Mammary epithelial cell (primary cell): ENCODE data around the gene EEF2.
"Not testable (repeated sequence)": the region's sequence is repeated elsewhere in the genome, so short reads cannot be mapped to it uniquely, and the experiment has no call there.

Source experiments
- EZH2 ChIP-seq: IDR thresholded peaks from 2 replicates; pipeline ENCODE4 v1.6.1; 2012; ENCODE audit warnings: low read length, inconsistent platforms, borderline replicate concordance
- TF ChIP-seq, protein P1 (sequence below), 2 donors: IDR thresholded peaks in 1 of 2; conservative IDR thresholded peaks in 1 of 2; 2 replicates each; pipeline ENCODE4 v1.5.1; 2011 to 2012; ENCODE audit warnings: inconsistent platforms in 2 of 2, low read length in 2 of 2, mild to moderate bottlenecking in 2 of 2, control low read depth in 1 of 2, low read depth in 1 of 2; ENCODE audit not compliant: insufficient read depth in 1 of 2; ENCODE audit errors: extremely low read depth in 1 of 2

DNA sequence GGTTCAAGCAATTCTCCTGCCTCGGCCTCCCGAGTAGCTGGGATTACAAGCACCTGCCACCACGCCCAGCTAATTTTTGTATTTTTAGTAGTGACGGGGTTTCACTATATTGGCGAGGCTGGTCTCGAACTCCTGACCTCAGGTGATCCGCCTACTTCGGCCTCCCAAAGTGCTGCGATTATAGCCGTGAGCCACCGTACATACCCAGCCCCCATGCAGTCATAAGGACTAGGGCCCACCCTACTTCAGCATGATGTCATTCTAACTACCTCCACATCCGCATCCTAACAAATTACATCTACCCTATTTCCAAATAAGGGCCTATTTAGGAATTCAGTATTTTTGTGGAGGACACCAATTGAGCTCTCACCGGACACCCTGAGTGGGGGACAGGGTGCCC lies 30.0 kb downstream of the EEF2 start:
- TF ChIP-seq, protein P1, sequence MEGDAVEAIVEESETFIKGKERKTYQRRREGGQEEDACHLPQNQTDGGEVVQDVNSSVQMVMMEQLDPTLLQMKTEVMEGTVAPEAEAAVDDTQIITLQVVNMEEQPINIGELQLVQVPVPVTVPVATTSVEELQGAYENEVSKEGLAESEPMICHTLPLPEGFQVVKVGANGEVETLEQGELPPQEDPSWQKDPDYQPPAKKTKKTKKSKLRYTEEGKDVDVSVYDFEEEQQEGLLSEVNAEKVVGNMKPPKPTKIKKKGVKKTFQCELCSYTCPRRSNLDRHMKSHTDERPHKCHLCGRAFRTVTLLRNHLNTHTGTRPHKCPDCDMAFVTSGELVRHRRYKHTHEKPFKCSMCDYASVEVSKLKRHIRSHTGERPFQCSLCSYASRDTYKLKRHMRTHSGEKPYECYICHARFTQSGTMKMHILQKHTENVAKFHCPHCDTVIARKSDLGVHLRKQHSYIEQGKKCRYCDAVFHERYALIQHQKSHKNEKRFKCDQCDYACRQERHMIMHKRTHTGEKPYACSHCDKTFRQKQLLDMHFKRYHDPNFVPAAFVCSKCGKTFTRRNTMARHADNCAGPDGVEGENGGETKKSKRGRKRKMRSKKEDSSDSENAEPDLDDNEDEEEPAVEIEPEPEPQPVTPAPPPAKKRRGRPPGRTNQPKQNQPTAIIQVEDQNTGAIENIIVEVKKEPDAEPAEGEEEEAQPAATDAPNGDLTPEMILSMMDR (conservative IDR thresholded peaks at IDR 0.05 in 1 of 2, IDR thresholded peaks at IDR 0.05 in 1 of 2; ENCODE audit: extremely low read depth in 1 of 2, insufficient read depth in 1 of 2, low read depth in 1 of 2, low read length in 2 of 2): not testable (repeated sequence)
- not testable (repeated sequence) for TF ChIP-seq EZH2
